CD4-positive, alpha-beta T cell treated with Interleukin-12 subunit alpha and Interleukin-12 subunit beta, for 1 hour (primary cell): ENCODE data around the gene CDV3.

Experiments
- DNase-seq: peaks from one replicate; pipeline ENCODE4 v3.0.0-alpha.2; 2020

CDV3 gene

DNA sequence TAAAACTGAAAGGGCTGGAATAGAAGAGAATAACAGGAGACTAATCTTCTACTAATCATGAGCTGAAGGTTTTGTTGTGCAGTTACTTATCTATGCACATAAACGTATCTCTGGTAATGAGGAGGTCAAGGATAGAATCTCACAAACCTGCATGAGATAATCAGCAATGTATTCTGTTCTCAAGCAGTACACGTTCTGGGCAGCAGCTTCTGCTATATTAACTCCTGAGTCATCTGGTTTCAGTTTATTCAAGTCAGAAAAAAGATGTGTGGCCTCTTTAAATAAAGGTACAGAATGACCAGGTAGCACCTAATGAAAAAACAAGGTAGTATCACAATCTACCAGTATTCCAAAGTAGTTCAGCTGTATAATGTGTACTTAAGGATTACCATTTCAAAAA lies 34.9 kb downstream of the CDV3 start:
- no peak for DNase-seq

DNA sequence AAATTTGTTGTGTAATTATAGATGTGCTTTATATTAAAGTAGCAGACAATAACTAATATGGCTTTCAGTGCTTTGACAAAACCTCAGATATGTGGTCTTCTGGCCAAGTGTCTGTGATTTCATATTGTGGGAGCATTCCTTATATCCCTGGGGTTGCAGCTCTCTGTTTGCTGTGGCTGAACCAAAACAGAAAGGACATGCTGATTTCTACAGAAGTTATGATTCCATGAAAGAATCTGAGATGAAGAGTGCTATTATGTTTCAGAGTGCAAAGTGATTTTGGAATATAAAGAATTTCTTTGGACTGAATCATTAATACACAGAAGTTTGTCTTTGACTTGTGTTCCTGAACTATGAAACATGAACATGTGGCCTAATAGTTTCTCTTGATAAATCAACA lies 36.5 kb downstream of the CDV3 start:
- DNase-seq = no peak

DNA sequence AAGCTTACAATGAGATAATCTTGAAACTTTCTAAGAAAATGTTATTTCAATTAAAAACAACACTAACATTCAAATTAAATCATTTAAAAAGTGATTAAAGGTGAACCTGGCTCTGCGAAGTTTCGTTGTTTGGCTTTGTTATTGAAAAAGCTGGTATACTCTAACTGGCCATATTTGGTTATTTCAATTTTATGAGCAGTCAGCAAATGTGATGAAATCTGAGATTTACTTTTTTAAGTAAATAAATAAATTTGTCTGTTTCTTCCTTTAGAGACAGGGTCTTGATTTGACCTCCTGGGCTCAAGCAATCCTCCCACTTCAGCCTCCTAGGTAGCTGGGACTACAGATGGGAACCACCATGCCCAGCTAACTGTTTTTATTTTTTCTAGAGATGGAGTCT lies 38.0 kb downstream of the CDV3 start:
- no peak for DNase-seq

DNA sequence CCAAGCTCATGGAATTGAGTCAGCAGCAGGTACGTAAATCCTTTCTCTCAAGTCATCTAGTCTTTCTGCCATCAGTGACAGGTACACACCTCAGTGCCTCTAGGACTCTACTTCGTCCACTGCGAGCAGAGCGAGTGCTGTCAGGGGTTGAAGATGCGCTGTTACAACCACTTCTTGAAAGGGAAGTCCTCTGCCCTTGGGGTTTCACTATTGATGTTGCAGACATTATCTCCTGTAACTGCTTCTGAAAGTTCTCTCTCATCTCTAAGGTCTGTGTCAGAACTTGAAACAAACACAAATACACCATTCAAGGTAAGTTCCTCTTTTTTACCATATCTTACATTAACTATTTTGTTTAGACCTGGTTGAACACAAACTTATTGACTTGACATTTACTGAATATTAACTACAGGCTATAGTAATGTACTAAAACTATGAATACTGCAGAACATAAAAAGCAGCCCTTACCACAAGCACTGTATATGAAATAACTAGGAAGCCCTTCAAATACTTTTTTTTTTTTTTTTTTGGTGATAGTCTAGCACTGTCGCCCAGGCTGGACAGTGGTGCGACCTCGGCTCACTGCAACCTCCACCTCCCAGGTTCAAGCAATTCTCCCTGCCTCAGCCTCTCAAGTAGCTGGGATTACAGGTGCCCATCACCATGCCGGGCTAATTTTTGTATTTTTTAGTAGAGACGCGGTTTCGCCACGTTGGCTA lies 46.7 kb downstream of the CDV3 start:
- DNase-seq = no peak

DNA sequence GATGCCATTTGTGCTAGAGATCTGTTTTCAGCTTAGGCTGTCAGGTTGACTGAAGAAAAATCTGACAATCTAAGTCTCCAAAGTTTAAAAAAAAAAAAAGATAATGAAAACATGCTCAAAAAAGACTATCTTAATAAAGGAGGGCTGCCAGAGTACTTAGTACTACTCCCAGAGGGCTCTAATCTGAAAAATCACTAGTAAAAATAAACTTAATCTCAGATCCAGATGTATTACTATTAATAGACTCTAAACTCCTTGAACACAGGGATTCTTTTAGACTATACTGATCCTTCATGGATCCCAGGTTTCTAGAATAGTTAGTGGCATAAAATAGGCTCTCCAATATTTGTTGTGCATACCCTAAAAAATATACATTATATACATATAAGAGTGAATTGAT lies 54.3 kb downstream of the CDV3 start:
- no peak for DNase-seq

DNA sequence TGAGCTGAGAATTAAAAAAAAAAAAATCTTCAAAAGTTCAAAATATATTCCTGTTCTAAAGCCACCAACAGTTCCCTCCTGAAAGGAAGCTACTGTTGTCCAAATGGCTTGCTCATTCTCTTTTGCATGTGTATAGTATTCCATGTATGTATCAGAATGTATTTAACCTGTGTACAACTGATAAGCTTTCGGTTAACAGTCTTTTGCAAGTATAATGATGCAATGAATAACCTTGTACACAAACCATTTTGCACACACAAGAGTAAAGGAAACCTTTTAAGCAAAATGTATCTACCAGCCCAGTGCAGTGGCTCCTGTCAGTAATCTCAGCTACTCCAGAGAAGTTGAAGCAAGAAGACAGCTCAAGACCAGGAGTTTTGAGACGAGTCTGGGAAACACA lies 55.7 kb downstream of the CDV3 start:
- no peak for DNase-seq

DNA sequence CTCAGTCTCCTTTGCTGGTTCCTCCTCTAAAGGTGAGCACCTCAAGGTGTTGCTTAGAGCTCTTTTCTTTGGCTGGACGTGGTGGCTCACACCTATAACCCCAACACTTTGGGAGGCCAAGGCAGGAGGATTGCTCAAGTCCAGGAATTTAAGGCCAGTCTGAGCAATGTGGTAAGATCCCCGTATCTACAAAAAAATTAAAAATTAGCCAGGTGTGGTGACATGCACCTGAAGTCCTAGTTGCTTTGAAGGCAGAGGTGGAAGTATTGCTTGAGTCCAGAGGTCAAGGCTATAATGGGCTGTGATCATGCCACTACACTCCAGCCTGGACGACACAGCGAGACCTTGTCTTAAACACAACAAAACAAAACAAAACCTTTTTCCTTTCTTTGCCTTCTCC lies 60.0 kb downstream of the CDV3 start:
- DNase-seq = no peak
